ENCODE results near the gene PYDC1.

Gene PYDC1

GRCh38 chr16:31223044-31223443, 6.1 kb upstream of the PYDC1 start:
- DNase-seq (ENCODE audit: low read depth, low spot score) = no peak
- in situ Hi-C loops (cut with HindIII; ENCODE audit: low sequenced_read_pairs) = no loop called here
- no peak for TF ChIP-seq CTCF (IDR thresholded peaks at IDR 0.05; ENCODE audit: low read depth, low read length)
- H3K4me3 ChIP-seq (ENCODE audit: low read depth, low read length) = no peak overlapping the region

GRCh38 chr16:31221357-31222160, 4.6 kb upstream of the PYDC1 start:
- no peak for TF ChIP-seq CTCF (IDR thresholded peaks at IDR 0.05; ENCODE audit: low read depth, low read length)
- no peak overlapping the region for H3K4me3 ChIP-seq (ENCODE audit: low read depth, low read length)
- in situ Hi-C loops (cut with HindIII; ENCODE audit: low sequenced_read_pairs) = no loop called here
- DNase-seq (ENCODE audit: low read depth, low spot score) = no peak

- DNase-seq (ENCODE audit: low read depth, low spot score) = no peak
- in situ Hi-C loops (cut with HindIII; ENCODE audit: low sequenced_read_pairs) = no loop called here
- H3K4me3 ChIP-seq (ENCODE audit: low read depth, low read length) = no peak overlapping the region
- no peak for TF ChIP-seq CTCF (IDR thresholded peaks at IDR 0.05; ENCODE audit: low read depth, low read length)
These were observed 2.3 kb upstream of the PYDC1 start for GRCh38 chr16:31219154-31219741.

- in situ Hi-C loops (cut with HindIII; ENCODE audit: low sequenced_read_pairs) = no loop called here
- no peak for TF ChIP-seq CTCF (IDR thresholded peaks at IDR 0.05; ENCODE audit: low read depth, low read length)
- no peak for DNase-seq (ENCODE audit: low read depth, low spot score)
- no peak overlapping the region for H3K4me3 ChIP-seq (ENCODE audit: low read depth, low read length)
These were observed 198 bp upstream of the PYDC1 start for GRCh38 chr16:31217136-31217530.

GRCh38 chr16:31215287-31216162, 1.4 kb downstream of the PYDC1 start:
- DNase-seq (ENCODE audit: low read depth, low spot score) = peak; percentile 18
- no peak for TF ChIP-seq CTCF (IDR thresholded peaks at IDR 0.05; ENCODE audit: low read depth, low read length)
- peak overlapping the region; percentile 28 for H3K4me3 ChIP-seq (ENCODE audit: low read depth, low read length)
- in situ Hi-C loops (cut with HindIII; ENCODE audit: low sequenced_read_pairs) = no loop called here

GRCh38 chr16:31214708-31215286, 2.1 kb downstream of the PYDC1 start:
- in situ Hi-C loops (cut with HindIII; ENCODE audit: low sequenced_read_pairs) = no loop called here
- peak overlapping the region; percentile 28 for H3K4me3 ChIP-seq (ENCODE audit: low read depth, low read length)
- DNase-seq (ENCODE audit: low read depth, low spot score) = no peak
- TF ChIP-seq CTCF (IDR thresholded peaks at IDR 0.05; ENCODE audit: low read depth, low read length) = no peak

Measured in astrocyte of the spinal cord (primary cell).